K562 (cell line): ENCODE measurements around the gene XAB2.

Experiments used
- EZH2 ChIP-seq: IDR thresholded peaks from 2 replicates; pipeline ENCODE4 v1.6.1; 2012; ENCODE audit warnings: low read depth, mild to moderate bottlenecking, inconsistent platforms, low read length, borderline replicate concordance
- MIER1 ChIP-seq: fragments of 450-650 bp; IDR thresholded peaks from 2 replicates; pipeline ENCODE4 v1.6.1; 2016; ENCODE audit warnings: antibody characterized with exemption, mild to moderate bottlenecking, low read depth
- TF ChIP-seq, protein P1 (sequence below): fragments of 150-350 bp; IDR thresholded peaks from 2 replicates; pipeline ENCODE4 v1.6.1; 2014; ENCODE audit warnings: low read depth, mild to moderate bottlenecking, low read length, borderline replicate concordance
- TF ChIP-seq, protein P2 (sequence below): fragments of 250-450 bp; sonication (Bioruptor Pico); IDR thresholded peaks from 2 replicates; pipeline ENCODE4 v1.8.0; 2022; ENCODE audit warnings: moderate library complexity, mild to moderate bottlenecking, inconsistent platforms

DNA sequence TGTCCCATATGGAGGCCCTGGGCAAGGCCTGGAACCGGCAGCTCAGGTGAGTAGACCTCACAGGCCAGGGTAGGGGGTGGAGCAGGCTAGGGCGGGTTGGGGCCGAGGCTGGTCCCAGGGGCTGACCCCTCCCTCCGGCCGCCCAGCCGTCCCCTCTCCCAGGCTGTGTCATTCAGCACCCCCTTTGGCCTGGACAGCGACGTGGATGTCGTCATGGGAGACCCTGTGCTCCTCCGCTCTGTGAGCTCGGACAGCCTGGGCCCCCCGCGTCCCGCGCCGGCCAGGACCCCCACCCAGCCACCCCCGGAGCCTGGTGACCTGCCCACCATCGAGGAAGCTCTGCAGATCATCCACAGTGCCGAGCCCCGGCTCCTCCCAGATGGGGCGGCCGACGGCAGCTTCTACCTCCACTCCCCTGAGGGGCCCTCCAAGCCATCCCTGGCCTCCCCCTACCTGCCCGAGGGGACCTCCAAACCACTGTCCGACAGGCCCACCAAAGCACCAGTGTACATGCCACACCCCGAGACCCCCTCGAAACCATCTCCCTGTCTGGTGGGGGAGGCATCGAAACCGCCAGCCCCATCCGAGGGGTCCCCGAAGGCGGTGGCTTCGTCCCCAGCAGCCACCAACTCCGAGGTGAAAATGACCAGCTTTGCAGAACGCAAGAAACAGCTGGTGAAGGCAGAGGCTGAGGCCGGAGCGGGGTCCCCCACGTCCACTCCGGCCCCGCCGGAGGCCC is 17.6 kb downstream of the XAB2 start:
- TF ChIP-seq, protein P1, sequence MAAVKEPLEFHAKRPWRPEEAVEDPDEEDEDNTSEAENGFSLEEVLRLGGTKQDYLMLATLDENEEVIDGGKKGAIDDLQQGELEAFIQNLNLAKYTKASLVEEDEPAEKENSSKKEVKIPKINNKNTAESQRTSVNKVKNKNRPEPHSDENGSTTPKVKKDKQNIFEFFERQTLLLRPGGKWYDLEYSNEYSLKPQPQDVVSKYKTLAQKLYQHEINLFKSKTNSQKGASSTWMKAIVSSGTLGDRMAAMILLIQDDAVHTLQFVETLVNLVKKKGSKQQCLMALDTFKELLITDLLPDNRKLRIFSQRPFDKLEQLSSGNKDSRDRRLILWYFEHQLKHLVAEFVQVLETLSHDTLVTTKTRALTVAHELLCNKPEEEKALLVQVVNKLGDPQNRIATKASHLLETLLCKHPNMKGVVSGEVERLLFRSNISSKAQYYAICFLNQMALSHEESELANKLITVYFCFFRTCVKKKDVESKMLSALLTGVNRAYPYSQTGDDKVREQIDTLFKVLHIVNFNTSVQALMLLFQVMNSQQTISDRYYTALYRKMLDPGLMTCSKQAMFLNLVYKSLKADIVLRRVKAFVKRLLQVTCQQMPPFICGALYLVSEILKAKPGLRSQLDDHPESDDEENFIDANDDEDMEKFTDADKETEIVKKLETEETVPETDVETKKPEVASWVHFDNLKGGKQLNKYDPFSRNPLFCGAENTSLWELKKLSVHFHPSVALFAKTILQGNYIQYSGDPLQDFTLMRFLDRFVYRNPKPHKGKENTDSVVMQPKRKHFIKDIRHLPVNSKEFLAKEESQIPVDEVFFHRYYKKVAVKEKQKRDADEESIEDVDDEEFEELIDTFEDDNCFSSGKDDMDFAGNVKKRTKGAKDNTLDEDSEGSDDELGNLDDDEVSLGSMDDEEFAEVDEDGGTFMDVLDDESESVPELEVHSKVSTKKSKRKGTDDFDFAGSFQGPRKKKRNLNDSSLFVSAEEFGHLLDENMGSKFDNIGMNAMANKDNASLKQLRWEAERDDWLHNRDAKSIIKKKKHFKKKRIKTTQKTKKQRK: no peak
- peak; percentile 89 for TF ChIP-seq MIER1
- TF ChIP-seq EZH2: no peak
- TF ChIP-seq, protein P2, sequence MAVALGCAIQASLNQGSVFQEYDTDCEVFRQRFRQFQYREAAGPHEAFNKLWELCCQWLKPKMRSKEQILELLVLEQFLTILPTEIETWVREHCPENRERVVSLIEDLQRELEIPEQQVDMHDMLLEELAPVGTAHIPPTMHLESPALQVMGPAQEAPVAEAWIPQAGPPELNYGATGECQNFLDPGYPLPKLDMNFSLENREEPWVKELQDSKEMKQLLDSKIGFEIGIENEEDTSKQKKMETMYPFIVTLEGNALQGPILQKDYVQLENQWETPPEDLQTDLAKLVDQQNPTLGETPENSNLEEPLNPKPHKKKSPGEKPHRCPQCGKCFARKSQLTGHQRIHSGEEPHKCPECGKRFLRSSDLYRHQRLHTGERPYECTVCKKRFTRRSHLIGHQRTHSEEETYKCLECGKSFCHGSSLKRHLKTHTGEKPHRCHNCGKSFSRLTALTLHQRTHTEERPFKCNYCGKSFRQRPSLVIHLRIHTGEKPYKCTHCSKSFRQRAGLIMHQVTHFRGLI (CRISPR knock-in tag): no peak
